Vagina (tissue), 2 donors: ENCODE results near the gene BRD7.

ENCODE experiments used
- POLR2A ChIP-seq, 2 donors: fragments of 450-650 bp; IDR thresholded peaks; one replicate each; pipeline ENCODE4 v1.6.1; 2017; ENCODE audit warnings: antibody characterized with exemption in 2 of 2, mild to moderate bottlenecking in 2 of 2, moderate library complexity in 2 of 2
- POLR2AphosphoS5 ChIP-seq, 2 donors: sonication (generic); formaldehyde crosslinking; IDR thresholded peaks; one replicate each; pipeline ENCODE4 v1.9.0; 2017; ENCODE audit warnings: antibody characterized with exemption in 2 of 2, mild to moderate bottlenecking in 2 of 2, low read depth in 1 of 2; ENCODE audit not compliant: insufficient read depth in 1 of 2
- TF ChIP-seq, protein P1 (sequence below), 3 experiments: fragments of 450-650 bp in 2 of 3; fragments of 200-600 bp in 1 of 3; sonication (generic) in 1 of 3; IDR thresholded peaks; one replicate each; pipeline ENCODE4 v1.5.1; 2017 to 2019; ENCODE audit warnings: antibody characterized with exemption in 3 of 3, mild to moderate bottlenecking in 2 of 3, moderate library complexity in 2 of 3

DNA sequence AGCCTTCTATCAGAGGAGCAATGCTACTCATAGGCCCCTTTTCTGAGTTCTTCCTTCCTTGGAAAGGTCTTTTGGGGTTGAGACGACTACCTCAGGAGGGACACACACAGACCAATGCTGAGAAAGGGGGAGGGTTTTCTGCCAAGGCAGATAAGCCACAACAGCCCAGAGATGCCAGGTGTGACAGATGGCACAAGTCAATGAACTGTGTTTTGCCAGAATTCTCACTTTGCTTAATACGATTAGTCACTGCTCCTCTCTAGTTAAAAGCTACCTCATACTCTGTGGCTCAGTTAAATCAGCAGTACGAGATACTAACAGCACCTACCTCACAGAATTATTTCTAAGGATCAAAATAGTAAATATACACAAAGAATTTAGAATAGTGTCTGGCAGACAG lies 8.0 kb downstream of the BRD7 start:
- TF ChIP-seq, protein P1, sequence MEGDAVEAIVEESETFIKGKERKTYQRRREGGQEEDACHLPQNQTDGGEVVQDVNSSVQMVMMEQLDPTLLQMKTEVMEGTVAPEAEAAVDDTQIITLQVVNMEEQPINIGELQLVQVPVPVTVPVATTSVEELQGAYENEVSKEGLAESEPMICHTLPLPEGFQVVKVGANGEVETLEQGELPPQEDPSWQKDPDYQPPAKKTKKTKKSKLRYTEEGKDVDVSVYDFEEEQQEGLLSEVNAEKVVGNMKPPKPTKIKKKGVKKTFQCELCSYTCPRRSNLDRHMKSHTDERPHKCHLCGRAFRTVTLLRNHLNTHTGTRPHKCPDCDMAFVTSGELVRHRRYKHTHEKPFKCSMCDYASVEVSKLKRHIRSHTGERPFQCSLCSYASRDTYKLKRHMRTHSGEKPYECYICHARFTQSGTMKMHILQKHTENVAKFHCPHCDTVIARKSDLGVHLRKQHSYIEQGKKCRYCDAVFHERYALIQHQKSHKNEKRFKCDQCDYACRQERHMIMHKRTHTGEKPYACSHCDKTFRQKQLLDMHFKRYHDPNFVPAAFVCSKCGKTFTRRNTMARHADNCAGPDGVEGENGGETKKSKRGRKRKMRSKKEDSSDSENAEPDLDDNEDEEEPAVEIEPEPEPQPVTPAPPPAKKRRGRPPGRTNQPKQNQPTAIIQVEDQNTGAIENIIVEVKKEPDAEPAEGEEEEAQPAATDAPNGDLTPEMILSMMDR (IDR thresholded peaks at IDR 0.05): no peak
- TF ChIP-seq POLR2A (IDR thresholded peaks at IDR 0.05): no peak
- TF ChIP-seq POLR2AphosphoS5 (IDR thresholded peaks at IDR 0.05; ENCODE audit: insufficient read depth in 1 of 2, low read depth in 1 of 2): no peak
